GM11168 (cell line): Measurements from ENCODE around the gene UBE3A.
"Not testable (repeated sequence)": the region's sequence is repeated elsewhere in the genome, so short reads cannot be mapped to it uniquely, and the experiment has no call there.

Experiments used
- in situ Hi-C: fragments of 300-500 bp; cut with MboI; formaldehyde crosslinking; loops from one replicate; pipeline ENCODE4 v1.12.0; 2022; ENCODE audit warnings: low sequenced_read_pairs; ENCODE audit not compliant: unreplicated experiment

Gene UBE3A

DNA sequence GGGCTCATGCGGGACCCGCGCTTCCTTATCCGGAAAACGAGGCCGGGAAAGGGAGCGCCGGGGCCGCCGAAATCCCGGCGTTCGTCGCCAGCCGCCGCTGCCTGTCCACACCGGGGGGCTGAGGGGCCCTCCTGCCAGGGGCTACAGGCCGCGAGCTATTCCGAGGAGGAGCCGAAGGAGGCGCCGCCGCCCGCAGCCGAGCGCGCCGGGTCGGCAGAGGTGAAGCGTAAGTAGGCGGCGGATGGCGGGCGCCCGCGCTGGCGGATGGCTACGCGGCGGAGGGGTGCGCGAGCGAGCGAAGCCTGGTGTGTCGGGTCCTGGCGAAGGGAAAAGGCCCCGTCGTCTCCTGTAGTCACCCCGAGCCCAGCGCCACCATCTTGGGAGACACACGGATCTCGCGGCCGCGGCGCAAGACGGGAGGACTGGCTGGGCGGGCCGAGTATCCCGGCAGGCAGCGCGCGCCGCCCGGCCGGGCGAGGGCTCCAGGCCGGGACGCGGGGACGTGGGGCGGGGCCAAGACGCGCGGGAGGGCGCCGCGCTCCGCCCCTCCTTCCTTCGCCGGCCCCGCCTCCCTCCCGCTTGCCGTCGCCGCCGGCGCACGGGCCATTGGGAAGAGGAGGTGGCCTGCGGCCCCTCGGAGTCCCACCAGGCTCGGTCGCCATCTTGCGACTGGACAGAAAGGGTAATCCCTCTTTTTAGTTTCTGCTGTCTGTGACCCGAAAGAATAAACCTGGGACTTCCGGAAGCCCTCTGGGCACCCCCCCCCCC lies at the start of gene UBE3A:
Gene UBE3A (minus strand): TSS at position 424 of the 768 bp plus-strand sequence. CDS start 29,917 bp downstream, outside the sequence.
- in situ Hi-C loops: no loop called here

GRCh38 chr15:25487226-25487884 lies 48.5 kb upstream of the UBE3A start:
- in situ Hi-C loops: no loop called here

- in situ Hi-C loops: no loop called here
These were observed 47.2 kb upstream of the UBE3A start for GRCh38 chr15:25486051-25486450.

DNA sequence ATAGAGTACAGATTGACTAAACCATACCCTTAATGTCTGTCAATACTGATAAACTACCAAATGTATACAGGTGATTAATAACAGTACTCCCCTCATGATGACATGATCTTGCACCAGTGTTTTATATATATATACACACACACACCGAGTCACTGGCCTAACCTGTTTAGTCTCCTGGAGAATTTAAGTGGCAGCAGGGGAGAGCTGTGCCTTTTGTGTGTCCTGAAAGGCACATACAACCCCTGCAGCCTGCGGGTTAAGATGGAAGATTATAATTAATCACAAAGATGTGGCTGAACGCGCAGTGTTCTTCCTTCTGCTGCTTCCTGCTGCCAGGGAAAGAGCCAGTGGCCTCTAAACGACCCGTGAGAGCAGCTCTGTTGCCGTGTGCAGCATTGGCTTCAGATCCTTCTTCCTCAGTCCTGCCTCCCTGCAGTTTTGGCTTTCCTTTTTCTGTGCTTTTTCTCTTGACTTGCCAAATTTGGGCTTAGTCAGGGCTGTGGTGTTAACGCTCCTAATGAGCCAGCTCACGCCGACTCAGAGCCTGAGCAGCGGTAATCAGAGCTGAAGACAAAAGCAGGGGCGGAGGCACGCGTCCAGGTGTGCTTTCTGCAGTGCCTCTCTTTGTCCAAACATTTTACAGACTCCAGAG lies 42.5 kb upstream of the UBE3A start:
- in situ Hi-C loops: no loop called here

GRCh38 chr15:25478313-25478712 lies 39.5 kb upstream of the UBE3A start:
- in situ Hi-C loops: no loop called here

- in situ Hi-C loops: no loop called here
These were observed 39.0 kb upstream of the UBE3A start for GRCh38 chr15:25477816-25478215.

DNA sequence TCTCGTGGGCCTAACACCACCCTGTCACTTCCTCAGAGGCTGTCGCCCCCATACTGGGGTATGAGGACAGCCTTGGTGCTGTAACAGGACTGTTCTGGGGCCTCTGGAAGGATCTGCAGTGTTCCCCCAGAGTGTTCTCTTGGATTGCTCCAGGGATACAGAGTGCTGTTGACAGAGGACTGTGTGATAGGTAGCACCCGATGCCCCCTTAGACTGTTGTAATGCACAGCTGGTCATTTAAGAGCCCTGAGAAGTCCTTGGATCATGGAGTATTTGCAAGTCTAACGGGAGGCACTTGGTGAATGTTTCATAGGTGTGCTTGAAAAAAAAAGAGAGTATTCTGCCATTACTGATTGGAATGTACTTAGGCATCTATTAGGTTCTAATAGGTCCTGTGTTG lies 35.4 kb upstream of the UBE3A start:
- in situ Hi-C loops: no loop called here

GRCh38 chr15:25470230-25470629 lies 31.4 kb upstream of the UBE3A start:
- in situ Hi-C loops: no loop called here

- in situ Hi-C loops: no loop called here
These were observed 30.6 kb upstream of the UBE3A start for GRCh38 chr15:25469377-25469776.

- in situ Hi-C loops: no loop called here
These were observed 29.8 kb upstream of the UBE3A start for GRCh38 chr15:25468611-25469010.

DNA sequence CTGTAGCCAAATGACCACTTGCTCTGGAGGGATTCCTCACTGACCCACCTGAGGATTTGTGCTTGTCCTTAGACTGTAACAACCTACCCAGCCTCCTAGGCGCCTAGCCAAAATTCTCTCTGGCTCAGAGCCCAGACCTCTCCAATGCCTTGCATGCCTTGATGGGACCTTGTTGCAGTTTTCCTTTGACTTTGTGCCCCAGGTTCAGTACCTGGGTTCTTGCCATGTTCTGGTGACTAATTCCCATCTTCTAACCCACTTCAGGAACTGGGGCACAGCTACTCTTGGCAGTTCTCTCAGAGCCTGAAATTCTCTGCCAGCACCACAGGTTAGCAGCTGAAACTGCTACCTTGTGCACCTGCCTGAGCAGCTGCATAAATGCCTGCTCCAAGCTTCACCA lies 27.0 kb upstream of the UBE3A start:
- in situ Hi-C loops: no loop called here

DNA sequence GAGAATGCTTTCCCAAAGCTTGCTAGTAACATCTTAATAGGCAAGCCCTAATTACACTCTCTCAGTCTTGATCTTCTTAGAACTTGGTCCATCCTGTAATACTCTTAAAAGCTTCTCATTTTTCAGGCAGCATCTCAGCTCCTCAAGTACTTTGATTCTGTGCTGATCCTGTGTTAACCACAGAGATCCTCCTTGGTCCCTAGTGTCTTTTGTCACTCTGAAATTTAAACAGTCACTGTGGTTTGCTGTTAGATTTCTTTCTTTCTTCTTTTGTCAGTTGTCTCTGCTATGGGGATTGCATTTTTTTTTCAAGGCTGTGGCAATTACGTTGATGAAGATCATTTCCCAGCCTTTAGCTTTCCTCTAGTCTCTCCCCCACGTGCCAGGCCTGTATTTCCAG lies 26.0 kb upstream of the UBE3A start:
- in situ Hi-C loops: no loop called here

DNA sequence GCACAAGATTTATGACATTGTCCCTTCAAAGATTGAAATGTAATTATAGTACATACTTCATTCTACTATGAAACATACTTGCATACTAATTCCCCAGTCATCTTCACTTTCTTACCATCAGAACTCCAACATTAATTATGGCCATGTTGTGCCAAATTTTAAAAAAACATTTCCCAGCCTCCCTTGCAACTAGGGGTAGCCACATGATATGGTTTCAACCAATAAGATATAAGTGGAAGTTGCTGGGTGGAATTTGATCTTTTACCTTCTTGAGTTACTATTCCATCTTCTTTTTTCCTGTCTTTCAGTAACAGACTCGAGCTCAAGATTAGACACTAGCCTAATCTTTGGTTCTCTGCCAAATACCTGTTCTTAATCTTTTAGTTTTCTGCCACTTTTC lies 25.6 kb upstream of the UBE3A start:
- in situ Hi-C loops: no loop called here

GRCh38 chr15:25456196-25456595 lies 17.4 kb upstream of the UBE3A start:
- in situ Hi-C loops: no loop called here

GRCh38 chr15:25455226-25455625 lies 16.4 kb upstream of the UBE3A start:
- in situ Hi-C loops: no loop called here

DNA sequence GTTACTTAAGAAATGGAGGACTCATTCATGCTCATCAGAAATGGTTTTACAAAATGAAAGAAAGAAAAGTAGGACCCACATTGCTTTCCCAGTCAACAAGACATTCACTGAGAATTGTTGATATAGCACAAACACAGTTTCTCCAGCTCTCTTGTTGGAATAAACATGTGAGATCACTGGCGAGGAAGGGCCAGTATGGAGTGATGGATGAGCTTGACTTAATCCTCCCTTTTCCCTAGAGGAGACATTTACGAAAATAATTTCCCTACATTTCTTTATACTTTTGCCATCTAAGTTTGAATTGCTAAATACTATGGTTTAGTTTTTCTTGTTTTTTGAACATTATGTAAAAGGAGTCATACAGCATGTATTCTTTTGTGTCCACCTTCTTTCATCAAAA lies 15.9 kb upstream of the UBE3A start:
- in situ Hi-C loops: no loop called here

- in situ Hi-C loops: not testable (repeated sequence)
These were observed 14.4 kb upstream of the UBE3A start for GRCh38 chr15:25453246-25453645.

DNA sequence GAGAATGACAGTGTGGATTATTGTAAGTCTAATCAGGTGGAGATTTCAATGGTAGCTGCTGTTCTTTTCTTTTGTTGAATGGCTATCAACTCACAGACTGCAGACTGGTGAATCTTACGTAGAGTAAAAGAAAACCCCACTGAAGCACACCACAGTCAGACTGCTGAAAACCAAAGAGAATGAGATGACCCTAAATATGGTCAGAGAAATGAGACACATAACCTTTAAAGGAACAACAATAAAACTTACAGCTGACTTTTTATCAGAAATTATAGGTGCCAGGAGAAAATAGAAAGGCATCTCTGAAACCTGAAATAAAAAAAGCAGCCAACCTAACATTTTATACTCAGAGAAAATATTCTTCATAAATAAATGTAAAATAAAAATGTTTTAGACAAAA lies 12.7 kb upstream of the UBE3A start:
- in situ Hi-C loops: no loop called here

DNA sequence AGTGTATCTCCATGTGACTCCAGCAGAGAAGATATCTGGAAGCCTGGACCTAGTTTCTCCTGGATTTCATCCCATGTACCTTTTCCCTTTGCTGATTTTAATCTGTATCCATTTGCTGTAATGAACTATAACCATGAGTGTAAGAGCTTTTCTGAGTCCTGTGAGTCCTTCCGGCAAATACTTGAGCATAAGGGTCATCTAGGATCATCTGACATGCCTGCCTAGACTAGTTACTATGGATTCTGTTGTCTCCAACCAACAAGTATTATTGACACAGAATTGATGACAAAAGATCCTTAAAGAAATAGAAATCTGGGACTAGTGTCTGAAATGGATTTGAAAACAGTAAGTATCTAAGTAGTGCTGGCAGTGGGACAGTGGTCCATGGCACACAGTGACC lies 11.3 kb upstream of the UBE3A start:
- in situ Hi-C loops: no loop called here

DNA sequence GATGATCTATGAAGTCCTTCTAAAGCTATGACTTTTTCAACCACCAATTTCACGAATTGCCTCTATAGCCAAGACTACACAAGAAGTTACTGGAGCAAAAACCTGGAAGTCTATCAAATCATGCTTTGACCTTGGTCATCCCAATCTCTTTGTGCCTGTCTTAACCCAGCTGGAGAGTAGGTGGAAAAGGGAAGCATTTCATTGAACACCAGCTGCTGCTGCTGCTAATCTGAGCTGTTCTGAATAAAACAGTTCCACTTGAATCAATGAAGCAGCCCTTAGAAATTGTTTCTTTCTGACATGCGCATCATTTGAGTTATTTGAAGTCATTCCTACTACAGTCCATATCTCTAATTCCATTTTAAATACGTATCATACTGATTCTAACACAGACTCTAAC lies 7.3 kb upstream of the UBE3A start:
- in situ Hi-C loops: no loop called here

DNA sequence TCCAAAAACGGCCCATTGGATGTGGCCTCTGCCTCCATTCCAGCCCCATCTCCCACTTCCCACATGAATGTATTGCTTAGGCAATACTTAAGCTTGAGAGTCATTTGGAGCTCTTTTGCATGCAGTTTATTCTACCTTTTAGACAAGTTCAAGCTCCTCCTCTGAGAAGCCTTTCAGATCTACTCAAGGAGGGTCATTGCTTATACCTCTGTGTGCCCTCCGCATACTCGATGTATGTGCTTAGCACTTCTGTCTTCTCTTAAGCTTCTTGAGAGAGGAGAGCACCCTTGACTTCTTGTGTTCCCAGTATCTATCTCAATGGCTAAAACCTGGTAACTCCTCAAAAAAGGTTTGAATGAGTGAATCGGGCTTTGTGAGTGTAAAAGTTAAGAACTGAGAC lies 6.6 kb upstream of the UBE3A start:
- in situ Hi-C loops: no loop called here
